NCI-H510A (cell line): ENCODE measurements around the gene ITGB1BP2.
"Not testable (repeated sequence)": the region's sequence is repeated elsewhere in the genome, so short reads cannot be mapped to it uniquely, and the experiment has no call there.

Experiments used
- DNase-seq: peaks from one replicate; lab custom pipeline; 2025; lab: John Stamatoyannopoulos, UW

The ITGB1BP2 gene

DNA sequence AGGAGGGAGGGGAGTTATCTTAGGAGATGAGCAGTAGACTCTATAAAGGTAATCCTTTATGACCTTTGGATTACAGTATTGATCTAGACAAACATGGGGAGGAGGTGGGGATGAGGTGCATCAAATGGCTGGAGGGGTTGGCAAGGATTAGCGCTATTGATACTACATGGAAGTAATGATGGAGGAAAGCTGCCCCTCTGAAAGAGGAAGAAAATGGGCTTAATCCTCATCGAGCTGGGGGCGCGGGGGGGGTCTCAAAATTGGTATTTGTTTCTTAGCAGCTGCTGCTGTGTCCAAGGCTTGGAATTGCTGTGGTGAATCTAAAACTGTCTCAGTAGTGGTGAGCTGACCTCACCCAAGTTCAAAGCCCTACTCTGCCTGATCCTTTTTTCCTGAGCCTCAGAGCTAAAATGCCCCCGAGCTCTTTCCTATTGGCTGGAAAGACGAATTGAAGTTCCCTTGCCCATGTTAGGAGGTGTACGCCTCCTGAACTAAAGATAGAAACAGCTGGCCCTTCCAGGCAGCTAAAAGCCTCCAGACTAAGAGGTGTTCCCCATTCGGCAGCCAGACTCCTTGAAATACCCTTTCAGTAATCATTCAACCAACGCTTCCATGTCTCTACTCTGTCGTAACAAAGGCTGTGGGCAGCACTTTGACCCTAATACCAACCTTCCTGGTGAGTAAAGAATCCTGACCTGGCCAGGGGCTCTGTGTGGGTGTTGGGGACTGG lies at the start of gene ITGB1BP2:
ITGB1BP2 (plus strand) TSS at position 556 of the 730 bp plus-strand sequence; CDS start at position 613, 57 bp downstream.
- DNase-seq, result no peak

- no peak for DNase-seq
Observed at GRCh38 chrX:71252221-71252620, 49.3 kb upstream of the ITGB1BP2 start.

- no peak for DNase-seq
Observed at GRCh38 chrX:71253253-71254091, 48.1 kb upstream of the ITGB1BP2 start.

DNA sequence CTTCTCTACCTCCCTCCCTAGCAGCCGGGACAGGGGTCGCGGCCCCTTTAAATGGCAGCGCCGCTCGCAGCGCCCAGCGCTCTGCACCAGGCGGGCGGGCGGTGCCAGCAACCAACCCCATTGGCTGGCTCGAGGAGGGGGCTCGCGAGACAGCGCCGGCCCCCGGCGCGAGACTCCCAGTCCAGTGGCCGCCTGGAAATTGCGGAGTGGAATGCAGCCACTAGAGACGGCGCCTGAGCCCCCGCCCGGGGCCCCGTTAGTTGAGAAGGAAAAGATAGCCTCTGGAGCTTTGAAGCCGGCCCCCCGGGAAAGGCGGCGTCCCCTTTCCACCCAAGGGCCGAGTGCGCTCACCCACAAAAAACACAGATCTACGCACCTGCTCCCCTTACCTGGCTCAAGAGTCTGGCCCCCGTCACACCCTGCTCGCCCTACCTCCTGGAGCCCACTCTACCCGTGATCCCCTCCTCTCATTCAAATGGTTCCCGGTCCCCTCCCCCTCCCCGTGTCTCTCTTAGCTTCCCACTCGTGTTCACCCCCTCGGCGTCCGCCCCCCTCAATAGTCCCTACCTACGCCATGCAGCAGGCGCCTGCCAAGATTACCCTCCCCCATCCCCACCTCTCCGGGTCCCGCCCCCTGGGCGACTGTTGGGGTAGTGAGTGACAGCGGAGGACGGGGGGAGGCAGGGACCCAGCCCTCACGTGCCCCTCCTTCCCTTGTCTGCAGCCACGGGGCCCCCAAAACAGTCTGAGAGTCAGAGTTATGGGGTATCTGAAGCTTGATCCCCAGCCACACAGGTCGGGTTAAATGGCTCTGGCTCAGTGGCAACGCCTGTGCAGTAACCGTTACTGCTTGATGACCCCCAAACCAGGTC lies 47.2 kb upstream of the ITGB1BP2 start, which contains the start of gene ZMYM3:
ZMYM3 (minus strand) TSS at position 49 of the 872 bp plus-strand sequence. CDS start 885 bp downstream, outside the sequence.
- peak; percentile 82 for DNase-seq

DNA sequence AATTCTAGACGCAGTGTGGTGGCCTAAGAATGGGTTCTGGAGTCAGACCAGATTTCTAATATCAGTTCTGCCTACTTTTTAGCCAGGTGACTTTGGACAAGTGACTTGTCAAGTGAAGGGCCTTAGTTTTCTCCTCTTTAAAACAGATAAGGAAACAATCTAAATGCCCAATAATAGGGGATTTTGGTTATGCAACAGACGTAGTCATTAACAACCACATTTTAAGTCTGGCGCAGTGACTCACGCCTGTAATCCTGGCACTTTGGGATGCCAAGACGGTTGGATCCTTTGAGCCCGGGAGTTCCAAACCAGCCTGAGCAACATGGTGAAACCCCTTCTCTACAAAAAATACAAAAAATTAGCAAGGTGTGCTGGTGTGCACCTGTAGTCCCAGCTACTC lies 45.5 kb upstream of the ITGB1BP2 start:
- no peak for DNase-seq

GRCh38 chrX:71256856-71257255 lies 44.7 kb upstream of the ITGB1BP2 start:
- DNase-seq, result no peak

DNA sequence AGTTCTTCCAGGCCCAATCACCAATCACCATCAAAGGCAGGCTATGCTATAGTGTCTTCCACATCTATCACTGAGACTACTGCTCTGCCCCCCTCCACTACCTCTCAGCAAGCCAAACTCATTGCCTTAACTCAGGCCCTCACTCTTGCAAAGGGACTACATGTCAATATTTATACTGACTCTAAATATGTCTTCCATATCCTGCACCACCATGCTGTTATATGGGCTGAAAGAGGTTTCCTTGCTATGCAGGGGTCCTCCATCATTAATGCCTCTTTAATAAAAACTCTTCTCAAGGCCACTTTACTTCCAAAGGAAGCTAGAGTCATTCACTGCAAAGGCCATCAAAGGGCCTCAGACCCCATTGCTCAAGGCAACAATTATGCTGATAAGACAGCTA lies 32.9 kb upstream of the ITGB1BP2 start:
- not testable (repeated sequence) for DNase-seq

DNA sequence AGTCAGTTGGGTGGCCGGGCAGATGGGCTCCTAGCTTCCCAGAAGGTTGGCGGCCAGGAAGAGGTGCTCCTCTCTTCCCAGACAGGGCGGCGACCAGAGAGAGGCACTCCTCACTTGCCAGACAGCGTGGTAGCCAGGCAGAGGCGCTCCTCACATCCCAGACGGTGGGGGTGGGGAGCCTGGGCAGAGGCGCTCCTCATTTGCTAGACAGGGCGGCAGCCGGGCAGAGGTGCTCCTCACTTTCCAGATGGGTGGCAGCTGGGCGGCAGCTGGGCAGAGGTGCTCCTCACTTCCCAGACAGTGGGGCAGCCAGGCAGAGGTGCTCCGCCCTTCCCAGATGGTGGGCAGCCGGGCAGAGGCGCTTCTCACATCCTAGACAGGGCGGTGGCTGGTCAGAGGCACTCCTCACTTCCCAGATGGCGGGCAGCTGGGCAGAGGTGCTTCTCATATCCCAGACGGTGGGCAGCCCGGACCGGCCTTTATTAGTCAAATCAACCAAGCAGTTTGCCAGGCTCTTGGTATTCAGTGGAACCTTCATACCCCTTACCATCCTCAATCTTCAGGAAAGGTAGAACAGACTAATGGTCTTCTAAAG lies 31.7 kb upstream of the ITGB1BP2 start:
- DNase-seq, result no peak

- DNase-seq, result not testable (repeated sequence)
Observed at GRCh38 chrX:71272313-71272712, 29.2 kb upstream of the ITGB1BP2 start.

DNA sequence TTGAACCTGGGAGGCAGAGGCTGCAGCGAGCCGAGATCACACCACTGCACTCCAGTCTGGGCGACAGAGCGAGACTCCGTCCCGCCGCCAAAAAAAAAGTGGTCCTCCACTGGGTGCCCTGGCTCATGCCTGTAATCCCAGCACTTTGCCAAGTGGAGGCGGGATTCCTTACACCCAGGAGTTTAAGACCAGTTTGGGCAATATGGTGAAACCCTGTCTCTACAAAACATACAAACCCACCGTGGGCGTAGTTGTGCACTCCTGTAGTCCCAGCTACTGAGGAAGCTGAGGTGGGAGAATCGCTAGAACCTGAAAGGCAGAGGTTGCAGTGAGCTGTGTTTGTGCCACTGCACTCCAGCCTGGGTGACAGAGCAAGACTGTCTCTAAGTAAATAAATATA lies 20.2 kb upstream of the ITGB1BP2 start:
- not testable (repeated sequence) for DNase-seq

- no peak for DNase-seq
Observed at GRCh38 chrX:71282514-71283402, 18.8 kb upstream of the ITGB1BP2 start.

DNA sequence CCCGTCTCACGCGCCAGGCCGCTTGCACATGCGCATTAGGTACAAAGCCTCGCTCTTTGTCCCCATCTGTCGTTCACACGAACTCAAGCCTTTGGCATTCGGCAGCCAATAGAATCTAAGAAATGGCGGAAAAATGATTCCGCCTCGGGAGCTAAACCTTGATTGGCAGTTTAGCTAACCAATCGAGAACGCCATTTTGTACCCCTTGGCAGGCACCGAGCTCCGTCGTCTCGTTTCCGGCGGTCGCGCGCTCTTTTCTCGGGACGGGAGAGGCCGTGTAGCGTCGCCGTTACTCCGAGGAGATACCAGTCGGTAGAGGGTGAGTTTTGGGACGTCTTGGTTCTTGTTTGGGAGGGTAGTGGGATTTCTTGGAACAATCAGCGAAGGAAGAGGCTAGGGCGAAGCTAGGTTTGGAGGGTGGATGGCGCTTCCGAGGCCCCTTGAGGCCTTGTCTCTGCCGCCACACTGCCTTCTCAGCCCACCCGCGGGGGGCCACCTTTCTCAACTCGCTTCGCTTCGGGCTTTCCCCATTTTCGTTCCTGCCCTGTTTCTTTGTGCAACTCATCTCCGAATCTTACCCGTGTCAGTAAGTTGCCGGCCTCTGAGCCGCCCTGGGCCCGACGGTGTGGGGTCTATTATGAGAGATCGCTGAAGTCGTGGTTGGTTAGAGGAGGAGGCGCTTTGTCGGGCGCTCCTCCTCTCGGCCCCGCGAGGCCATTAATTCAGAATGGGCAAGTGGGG lies 18.0 kb upstream of the ITGB1BP2 start, which contains the start of gene NONO:
NONO (plus strand) TSS at position 233 of the 741 bp plus-strand sequence. CDS start 7,003 bp downstream, outside the sequence.
- peak; percentile 94 for DNase-seq

DNA sequence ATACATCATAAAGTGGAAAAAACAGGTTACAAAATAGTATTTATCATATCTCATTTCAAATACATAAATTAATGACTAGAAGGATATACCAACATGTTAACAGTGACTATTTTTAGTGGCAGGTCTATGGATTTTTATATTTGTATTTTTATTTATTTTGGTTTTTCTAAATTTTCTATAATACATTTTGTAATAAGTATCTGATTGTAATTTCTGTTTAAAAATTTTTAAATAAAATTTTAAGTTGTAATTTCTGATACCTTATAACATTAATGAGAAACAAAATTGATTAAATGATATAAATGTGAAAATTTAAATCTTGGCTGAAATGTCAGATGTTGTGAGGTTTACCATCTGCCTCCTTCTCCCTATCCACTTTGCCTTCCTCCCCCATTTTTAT lies 15.6 kb upstream of the ITGB1BP2 start:
- no peak for DNase-seq

DNA sequence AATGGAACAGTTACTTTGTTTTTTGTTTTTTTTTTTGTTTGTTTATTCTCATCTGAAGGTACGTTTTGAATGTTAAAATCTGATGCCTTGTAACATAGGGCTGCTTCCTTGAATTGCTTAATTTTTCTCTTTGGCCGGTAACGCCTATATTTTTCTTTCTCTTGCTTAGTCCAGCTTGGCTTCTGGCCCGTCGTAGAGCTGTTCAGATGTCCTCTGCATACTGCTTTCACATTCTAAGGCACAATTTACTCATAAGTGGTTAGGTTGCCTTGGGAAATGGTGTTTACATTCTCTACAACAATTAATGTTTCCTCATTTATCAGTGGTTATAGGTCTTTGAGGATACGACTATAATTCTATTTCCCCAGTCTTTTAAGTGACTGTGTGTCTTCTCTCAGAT lies 10.2 kb upstream of the ITGB1BP2 start:
- DNase-seq, result no peak

GRCh38 chrX:71292669-71293365 lies 8.7 kb upstream of the ITGB1BP2 start:
- no peak for DNase-seq

DNA sequence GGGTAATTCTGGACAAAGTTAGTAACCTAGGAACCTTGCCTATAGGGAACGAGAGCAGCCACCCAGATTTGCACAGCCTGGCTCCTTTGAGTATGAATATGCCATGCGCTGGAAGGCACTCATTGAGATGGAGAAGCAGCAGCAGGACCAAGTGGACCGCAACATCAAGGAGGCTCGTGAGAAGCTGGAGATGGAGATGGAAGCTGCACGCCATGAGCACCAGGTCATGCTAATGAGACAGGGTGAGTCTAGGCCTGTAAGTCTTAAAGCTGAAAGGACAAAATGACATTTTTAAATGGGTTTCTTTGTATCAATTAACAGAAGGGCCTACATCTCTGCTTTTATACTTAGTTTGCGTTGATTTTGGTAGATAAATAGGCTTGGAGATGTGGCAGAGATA lies 4.7 kb upstream of the ITGB1BP2 start:
- DNase-seq, result no peak

- no peak for DNase-seq
Observed at GRCh38 chrX:71298119-71298518, 3.4 kb upstream of the ITGB1BP2 start.

- not testable (repeated sequence) for DNase-seq
Observed at GRCh38 chrX:71300064-71300463, 1.5 kb upstream of the ITGB1BP2 start.

GRCh38 chrX:71300495-71300894 lies 1.1 kb upstream of the ITGB1BP2 start:
- DNase-seq, result not testable (repeated sequence)
